KMS-11 (cell line): ENCODE results near the gene CEP131.

ENCODE experiments used
- H2AFZ ChIP-seq: fragments of 200-600 bp; sonication (generic); 2 replicates; pipeline ENCODE4 v1.6.1; 2016; ENCODE audit warnings: antibody characterized with exemption, mixed run types, low read depth
- H3K27ac ChIP-seq: fragments of 200-600 bp; sonication (generic); 2 replicates; pipeline ENCODE4 v1.6.1; 2016; ENCODE audit warnings: mild to moderate bottlenecking, mixed run types
- H3K27me3 ChIP-seq: fragments of 200-600 bp; sonication (generic); 2 replicates; pipeline ENCODE4 v1.6.1; 2017; ENCODE audit warnings: mild to moderate bottlenecking, low read depth, mixed run types, moderate library complexity; ENCODE audit not compliant: insufficient read depth
- H3K36me3 ChIP-seq: fragments of 200-600 bp; sonication (generic); 2 replicates; pipeline ENCODE4 v1.6.1; 2017; ENCODE audit warnings: mild to moderate bottlenecking, mixed run types; ENCODE audit not compliant: insufficient read depth
- H3K4me1 ChIP-seq: fragments of 200-600 bp; sonication (generic); 2 replicates; pipeline ENCODE4 v1.6.1; 2016; ENCODE audit warnings: mild to moderate bottlenecking, low read depth, mixed run types; ENCODE audit not compliant: poor library complexity, severe bottlenecking
- H3K4me2 ChIP-seq: fragments of 200-600 bp; sonication (generic); 2 replicates; pipeline ENCODE4 v1.7.0; 2016; ENCODE audit warnings: mild to moderate bottlenecking, mixed run types
- H3K4me3 ChIP-seq: fragments of 200-600 bp; sonication (generic); IDR thresholded peaks from 2 replicates; pipeline ENCODE4 v1.6.1; 2017; ENCODE audit warnings: low read depth, low read length, mixed read lengths; ENCODE audit not compliant: insufficient read depth
- H3K79me2 ChIP-seq: fragments of 200-600 bp; sonication (generic); 2 replicates; pipeline ENCODE4 v1.6.1; 2016; ENCODE audit warnings: low read depth, mixed run types; ENCODE audit not compliant: insufficient read depth
- H3K9ac ChIP-seq: fragments of 200-600 bp; sonication (generic); 2 replicates; pipeline ENCODE4 v1.6.1; 2016; ENCODE audit warnings: mild to moderate bottlenecking, mixed run types
- H4K20me1 ChIP-seq: fragments of 200-600 bp; sonication (generic); 2 replicates; pipeline ENCODE4 v1.6.1; 2016; ENCODE audit warnings: mild to moderate bottlenecking, mixed run types; ENCODE audit not compliant: insufficient read depth
- TF ChIP-seq, protein P1 (sequence below): fragments of 200-600 bp; sonication (generic); conservative IDR thresholded peaks from 2 replicates; pipeline ENCODE4 v1.6.1; 2017; ENCODE audit warnings: low read depth, mild to moderate bottlenecking, antibody characterized with exemption, low read length, moderate library complexity, mixed read lengths

The CEP131 gene

DNA sequence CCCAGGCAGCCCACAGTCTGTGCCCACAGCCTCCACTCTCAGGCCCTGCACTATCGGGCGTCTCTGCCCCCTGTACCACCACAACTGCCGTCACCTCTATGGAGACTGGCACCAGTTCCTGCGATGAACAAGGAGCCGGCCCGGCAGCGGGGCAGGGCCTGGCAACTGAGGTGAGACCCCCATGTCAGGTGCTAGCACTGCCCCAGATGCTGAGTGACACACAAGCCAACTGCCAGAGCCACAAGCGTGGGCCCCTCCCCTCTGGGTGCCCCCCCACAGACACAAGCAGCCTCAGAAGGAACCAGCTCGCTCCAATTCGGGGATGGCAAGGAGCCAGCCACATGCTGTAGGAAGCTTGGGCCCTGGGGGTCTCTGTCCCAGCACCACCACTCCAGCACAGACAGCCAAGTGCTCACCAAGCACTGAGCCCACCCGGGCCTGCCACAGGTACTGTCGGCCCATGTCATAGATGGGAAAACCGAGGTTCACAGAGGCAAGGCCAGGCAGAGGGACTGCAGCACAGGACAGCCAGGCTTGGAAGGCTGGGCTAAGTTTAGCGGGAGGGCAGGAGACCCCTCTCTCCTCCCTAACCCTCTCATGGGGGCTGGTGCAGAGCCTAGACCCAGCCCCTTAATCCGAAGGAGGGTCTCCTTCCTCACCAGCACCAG lies 58.9 kb downstream of the CEP131 start:
- no peaks in the 10 kb centered on the region for H3K4me1 ChIP-seq
- H3K36me3 ChIP-seq: no peaks in the 10 kb centered on the region
- no peaks in the 10 kb centered on the region for H4K20me1 ChIP-seq
- TF ChIP-seq, protein P1, sequence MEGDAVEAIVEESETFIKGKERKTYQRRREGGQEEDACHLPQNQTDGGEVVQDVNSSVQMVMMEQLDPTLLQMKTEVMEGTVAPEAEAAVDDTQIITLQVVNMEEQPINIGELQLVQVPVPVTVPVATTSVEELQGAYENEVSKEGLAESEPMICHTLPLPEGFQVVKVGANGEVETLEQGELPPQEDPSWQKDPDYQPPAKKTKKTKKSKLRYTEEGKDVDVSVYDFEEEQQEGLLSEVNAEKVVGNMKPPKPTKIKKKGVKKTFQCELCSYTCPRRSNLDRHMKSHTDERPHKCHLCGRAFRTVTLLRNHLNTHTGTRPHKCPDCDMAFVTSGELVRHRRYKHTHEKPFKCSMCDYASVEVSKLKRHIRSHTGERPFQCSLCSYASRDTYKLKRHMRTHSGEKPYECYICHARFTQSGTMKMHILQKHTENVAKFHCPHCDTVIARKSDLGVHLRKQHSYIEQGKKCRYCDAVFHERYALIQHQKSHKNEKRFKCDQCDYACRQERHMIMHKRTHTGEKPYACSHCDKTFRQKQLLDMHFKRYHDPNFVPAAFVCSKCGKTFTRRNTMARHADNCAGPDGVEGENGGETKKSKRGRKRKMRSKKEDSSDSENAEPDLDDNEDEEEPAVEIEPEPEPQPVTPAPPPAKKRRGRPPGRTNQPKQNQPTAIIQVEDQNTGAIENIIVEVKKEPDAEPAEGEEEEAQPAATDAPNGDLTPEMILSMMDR: no peak
- no peak overlapping the region for H3K4me2 ChIP-seq
- H2AFZ ChIP-seq: no peak overlapping the region
- H3K79me2 ChIP-seq: no peaks in the 10 kb centered on the region
- H3K27ac ChIP-seq: no peak overlapping the region
- no peak overlapping the region for H3K4me3 ChIP-seq
- H3K27me3 ChIP-seq: peaks cover 88% of the 10 kb centered on the region
- H3K9ac ChIP-seq: no peak overlapping the region

DNA sequence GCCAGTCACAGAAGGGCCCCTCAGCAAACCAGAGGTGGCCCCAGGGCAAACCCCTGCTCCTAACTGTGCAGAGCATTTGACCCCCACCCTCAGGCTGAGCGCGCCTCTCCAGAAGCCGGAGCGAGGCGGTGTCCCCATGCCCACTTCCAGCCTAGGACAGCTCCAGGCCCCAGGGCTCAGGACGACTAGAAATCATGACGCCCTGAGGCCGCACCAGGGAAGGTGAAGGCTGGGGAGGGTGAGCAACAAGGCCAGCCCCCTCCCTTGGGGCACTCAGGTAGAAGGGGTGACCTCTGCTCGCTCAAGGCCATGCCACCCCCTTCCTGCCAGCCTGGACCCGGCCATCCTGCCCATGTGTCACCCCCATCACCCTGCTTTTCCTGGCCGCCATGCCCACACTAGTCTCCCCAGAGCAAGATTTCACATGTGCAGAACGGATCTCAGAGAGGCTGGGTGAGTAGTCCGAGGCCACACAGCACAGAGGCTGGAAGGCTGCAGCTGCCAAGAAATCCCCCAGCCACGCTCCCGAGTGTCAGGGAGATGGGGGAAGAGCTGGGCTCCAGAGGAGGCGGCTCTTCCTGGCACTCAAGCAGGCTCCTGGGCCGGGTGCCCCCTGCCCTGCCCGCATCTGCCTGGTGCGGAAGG lies 59.6 kb downstream of the CEP131 start:
- Histone ChIP-seq H3K27ac (no peak overlapping the region), H3K4me1 (no peaks in the 10 kb centered on the region), H3K27me3 (peaks cover 88% of the 10 kb centered on the region), H2AFZ (no peak overlapping the region), H3K4me2 (no peak overlapping the region), H3K79me2 (no peaks in the 10 kb centered on the region), H3K4me3 (no peak overlapping the region), H3K36me3 (no peaks in the 10 kb centered on the region), H3K9ac (no peak overlapping the region), H4K20me1 (no peaks in the 10 kb centered on the region)
- TF ChIP-seq, protein P1: no peak

DNA sequence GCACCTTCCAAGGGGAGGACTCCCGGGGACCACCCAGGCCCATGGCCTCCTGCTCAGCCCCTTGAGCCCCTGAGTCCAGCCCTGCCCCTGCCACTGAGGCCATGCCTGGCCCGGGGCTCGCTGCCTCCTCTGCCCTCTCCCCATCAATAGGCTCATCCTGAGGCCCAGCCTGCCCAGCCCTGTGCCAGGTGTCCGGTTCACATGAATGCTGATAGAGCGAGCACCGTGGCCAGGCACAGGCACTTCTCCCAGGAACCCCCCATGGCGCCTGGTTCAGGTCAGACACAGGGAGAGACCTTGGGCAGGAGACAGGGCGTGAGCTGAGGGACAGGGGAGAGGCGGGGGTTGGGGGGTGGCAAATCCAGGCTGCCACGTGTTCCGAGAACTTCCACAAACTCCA lies 60.3 kb downstream of the CEP131 start:
- H3K9ac ChIP-seq: no peak overlapping the region
- H3K27ac ChIP-seq: no peak overlapping the region
- H3K79me2 ChIP-seq: no peaks in the 10 kb centered on the region
- no peak overlapping the region for H2AFZ ChIP-seq
- H4K20me1 ChIP-seq: no peaks in the 10 kb centered on the region
- no peak overlapping the region for H3K4me2 ChIP-seq
- TF ChIP-seq, protein P1: no peak
- H3K27me3 ChIP-seq: peaks cover 88% of the 10 kb centered on the region
- no peak overlapping the region for H3K4me3 ChIP-seq
- H3K36me3 ChIP-seq: no peaks in the 10 kb centered on the region
- no peaks in the 10 kb centered on the region for H3K4me1 ChIP-seq

DNA sequence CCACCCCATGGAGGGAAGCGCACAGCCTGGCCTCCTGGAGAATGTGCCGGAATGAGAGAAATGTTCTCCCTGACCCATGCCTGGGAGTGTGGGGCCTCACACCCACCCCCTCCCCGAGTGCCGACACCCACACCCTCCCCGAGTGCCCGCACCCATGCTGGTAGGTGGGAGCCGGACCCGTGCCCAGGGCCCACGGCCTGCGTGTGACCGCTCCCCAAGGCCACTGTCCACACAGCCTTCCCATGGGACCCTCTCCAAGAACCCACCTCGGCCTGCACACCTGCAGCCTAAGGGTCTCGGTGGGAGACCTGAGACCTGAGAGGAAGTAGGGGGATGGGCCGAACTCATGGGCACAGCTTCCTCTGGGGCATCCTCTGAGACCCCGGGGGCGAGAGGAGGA lies 60.8 kb downstream of the CEP131 start:
- Histone ChIP-seq H3K4me2 (no peak overlapping the region), H3K27ac (no peak overlapping the region), H2AFZ (no peak overlapping the region), H3K9ac (no peak overlapping the region), H3K4me3 (no peak overlapping the region), H3K4me1 (no peaks in the 10 kb centered on the region), H3K79me2 (no peaks in the 10 kb centered on the region), H3K36me3 (no peaks in the 10 kb centered on the region), H3K27me3 (peaks cover 88% of the 10 kb centered on the region), H4K20me1 (no peaks in the 10 kb centered on the region)
- TF ChIP-seq, protein P1: no peak
